ENCODE results near the gene OR6C2.
"Not testable (repeated sequence)": the region's sequence is repeated elsewhere in the genome, so short reads cannot be mapped to it uniquely, and the experiment has no call there.

Gene OR6C2

GRCh38 chr12:55443776-55444175 is at the start of gene OR6C2:
OR6C2 (plus strand) TSS chr12:55444076; CDS start chr12:55452214, 8,138 bp downstream.
- no peak for DNase-seq (ENCODE audit: low read depth)

DNA sequence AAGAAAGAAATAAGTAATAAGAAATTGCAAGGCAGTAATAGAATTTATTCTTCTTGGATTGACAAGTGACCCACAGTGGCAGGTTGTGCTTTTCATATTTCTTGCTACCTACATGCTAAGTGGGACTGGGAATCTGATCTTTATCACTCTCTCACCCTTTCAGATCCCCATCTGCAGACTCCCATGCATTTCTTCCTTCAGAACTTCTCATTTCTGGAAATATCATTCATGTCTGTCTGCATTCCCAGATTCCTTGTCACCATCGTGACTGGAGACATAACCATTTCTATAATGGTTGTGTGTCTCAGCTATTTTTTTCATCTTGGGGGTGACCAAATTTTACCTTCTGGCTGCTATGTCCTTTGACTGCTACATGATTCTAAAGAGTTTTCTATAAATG is 47.5 kb upstream of the OR6C2 start:
- DNase-seq (ENCODE audit: low read depth) = no peak

DNA sequence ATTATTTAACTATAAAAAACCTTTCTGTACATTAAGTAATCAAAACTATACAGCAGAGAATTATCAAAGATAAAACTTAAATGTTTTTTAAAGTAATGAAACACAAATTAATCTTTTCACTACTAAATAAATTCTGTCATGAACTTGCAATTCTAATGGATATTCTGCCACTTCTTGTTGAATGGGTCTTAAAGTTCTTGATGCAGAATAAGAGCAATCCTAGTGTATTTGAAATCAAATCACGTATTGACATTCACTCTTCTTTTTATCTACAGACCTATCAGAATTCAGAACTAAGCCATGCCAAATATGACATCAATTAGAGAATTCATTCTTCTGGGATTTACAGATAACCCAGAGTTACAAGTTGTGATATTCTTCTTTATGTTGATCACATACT is 43.6 kb upstream of the OR6C2 start, which contains the start of gene OR6C65:
TSS of gene OR6C65 (plus strand) at position 301 of the 400 bp plus-strand sequence. CDS start at position 301, 0 bp downstream.
- DNase-seq (ENCODE audit: low read depth) = no peak

DNA sequence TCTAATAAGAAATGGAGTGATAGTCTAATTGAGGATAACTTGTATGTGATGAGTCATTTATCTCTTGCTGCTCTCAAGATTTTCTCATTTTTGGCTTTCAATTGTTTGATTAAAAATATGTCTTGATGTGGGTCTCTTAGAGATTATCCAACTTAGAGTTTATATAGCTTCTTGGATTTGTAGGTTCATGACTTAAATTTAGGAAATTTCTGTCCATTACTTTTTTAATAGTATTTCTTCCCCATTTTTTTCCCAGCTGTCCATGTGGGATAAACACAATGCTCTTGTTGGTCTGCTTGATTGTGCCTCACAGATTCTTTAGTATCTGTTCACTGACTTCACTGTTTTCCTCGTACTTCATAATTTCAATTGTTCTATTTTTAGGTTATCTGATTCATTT is 36.0 kb upstream of the OR6C2 start:
- DNase-seq (ENCODE audit: low read depth) = no peak

DNA sequence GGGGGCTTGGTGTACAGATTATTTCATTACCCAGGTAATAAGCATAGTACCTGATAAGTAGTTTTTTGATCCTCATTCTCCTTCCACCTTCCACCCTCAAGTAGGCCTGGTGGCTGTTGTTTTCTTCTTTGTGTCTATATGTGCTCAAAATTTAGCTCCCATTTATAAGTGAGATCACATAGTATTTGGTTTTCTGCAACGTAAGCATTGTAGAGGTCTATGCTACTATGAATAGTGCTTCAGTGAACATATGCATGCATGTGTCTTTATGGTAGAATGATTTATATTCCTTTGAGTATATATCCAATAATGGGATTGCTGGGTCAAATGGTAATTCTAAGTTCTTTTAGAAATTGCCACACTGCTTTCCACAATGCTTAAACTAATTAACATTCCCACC is 34.7 kb upstream of the OR6C2 start:
- DNase-seq (ENCODE audit: low read depth) = not testable (repeated sequence)

DNA sequence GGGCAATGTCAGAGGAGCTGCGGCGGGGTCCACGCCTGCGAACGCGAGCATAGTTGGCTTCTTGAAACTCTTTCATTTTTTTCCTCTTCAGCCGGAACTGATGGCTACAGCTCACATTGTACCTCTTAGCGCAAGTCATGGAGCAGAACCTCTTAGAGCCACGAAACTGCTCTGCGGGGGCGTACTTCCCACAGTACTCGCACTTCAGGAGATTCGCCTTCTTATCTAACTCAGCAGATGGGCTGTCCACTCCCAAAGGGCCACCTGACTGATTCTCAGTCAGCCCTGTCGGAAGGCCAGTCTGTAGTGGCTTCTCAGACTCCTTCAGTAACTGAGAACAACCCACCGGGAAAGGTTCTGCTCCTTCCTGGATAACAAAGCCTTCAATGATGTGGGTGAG is 31.7 kb upstream of the OR6C2 start:
- not testable (repeated sequence) for DNase-seq (ENCODE audit: low read depth)

GRCh38 chr12:55413498-55414388 is 30.1 kb upstream of the OR6C2 start:
- DNase-seq (ENCODE audit: low read depth) = not testable (repeated sequence)

- not testable (repeated sequence) for DNase-seq (ENCODE audit: low read depth)
Observed at GRCh38 chr12:55414396-55414823, 29.5 kb upstream of the OR6C2 start.

GRCh38 chr12:55414889-55415288 is 29.0 kb upstream of the OR6C2 start:
- not testable (repeated sequence) for DNase-seq (ENCODE audit: low read depth)

DNA sequence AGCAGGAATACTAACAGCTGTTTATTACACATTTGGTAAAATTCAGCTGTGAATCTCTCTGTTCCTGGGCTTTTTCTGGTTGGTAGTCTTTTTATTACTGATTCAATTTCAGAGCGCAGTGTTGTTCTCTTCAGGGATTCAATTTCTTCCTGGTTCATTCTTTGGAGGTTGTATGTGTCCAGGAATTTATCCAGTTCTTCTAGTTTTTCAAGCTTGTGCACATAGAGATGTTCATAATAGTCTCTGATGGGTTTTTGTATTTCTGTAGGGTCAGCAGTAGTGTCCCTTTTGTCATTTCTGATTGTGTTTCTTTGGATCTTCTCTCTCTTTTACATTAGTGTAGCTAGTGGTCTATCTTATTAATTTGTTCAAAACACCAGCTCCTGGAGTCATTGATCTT is 26.9 kb upstream of the OR6C2 start:
- DNase-seq (ENCODE audit: low read depth) = no peak

DNA sequence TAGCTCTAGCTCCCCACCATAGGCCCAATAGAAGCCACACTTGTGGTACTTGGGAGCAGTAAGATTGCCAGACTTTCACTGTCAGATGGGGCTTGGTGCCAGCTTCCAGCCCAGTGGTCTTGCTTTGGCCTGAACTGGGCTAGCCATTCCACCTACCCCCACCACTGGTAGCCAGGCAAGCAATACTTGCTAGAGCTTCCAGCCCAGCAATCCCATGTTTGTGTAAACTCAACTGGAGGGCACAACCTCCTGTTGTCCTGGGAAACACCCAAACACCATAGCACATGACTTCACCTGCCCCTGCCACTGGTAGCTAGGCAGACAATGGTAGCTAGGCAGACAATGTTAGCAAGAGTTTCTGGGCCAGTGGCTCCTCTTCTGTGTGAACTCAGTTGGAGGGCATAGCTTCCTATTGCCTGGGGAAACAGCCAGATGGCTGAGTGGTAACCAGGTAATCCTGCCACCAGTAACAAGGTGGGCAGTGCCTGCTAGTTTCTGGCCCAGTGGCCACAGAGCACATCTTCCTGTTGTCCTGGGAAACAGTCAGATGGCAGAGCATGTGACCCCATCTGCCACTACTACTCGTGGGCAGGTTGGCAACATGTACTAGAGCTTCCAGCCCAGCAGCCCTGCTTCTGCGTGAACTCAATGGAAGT is 23.4 kb upstream of the OR6C2 start:
- no peak for DNase-seq (ENCODE audit: low read depth)

GRCh38 chr12:55425954-55426353 is 17.9 kb upstream of the OR6C2 start, which contains the start of gene OR6C76:
OR6C76 (plus strand) TSS chr12:55426254; CDS start chr12:55426254, 0 bp downstream.
- DNase-seq (ENCODE audit: low read depth) = no peak

DNA sequence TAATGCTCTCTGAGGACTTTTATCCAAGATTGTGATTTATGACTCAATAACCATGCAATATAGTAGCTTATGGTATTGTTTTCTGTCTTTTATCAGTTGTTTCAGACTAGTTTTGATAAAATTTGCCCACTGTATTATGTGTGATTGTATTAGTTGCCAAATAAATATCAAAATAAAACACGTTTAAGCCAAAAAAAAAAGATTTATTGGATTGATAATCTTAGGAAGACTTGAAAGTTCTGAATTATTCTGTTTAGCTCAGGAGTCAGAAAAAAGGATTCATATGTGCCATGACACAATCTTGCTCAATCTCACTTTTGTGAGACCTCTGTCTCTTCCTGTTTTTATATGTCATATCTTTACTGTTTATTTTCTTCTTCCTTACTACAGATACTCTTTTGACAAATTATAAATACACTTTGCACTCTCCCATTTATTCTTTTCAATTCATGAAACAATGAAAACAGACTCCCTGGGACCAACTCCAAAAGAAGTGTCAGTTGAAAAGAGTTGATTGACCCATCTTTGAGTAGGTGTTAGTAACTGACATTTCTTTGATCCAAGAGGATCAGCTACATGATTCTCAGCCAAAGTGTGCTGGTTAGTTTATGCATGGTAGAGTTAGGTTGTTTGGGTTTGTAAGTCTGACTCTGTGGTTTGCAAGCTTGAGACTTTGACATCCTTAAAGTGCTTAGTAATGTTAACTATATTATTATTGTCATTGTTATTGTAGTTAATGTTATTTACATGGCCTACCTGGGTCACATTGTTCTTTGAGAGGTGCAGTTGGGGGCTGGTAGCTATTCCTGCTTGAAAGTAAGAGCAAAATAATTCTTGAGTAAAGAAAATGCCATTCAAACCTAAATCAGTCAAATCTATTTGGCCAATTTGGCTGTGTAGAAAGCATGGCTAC is 15.3 kb upstream of the OR6C2 start:
- no peak for DNase-seq (ENCODE audit: low read depth)

DNA sequence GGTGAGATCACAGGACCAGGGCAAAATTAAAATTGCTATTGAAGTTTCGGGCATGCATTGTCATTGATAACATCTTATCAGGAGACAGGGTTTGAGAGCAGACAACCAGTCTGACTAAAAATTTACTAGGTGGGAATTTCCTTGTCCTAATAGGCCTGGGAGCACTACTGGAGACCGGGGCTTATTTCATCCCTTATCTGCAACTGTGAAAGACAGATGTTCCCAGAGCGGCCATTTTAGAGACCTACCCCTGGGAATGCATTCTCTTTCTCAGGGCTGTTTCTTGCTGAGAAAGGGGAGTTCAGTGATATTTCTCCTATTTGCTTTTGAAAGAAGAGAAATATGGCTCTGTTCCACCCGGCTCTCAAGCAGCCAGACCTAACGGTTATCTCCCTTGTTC is 2.6 kb upstream of the OR6C2 start:
- DNase-seq (ENCODE audit: low read depth) = not testable (repeated sequence)

- no peak for DNase-seq (ENCODE audit: low read depth)
Observed at GRCh38 chr12:55445357-55445756, 1.5 kb downstream of the OR6C2 start.

DNA sequence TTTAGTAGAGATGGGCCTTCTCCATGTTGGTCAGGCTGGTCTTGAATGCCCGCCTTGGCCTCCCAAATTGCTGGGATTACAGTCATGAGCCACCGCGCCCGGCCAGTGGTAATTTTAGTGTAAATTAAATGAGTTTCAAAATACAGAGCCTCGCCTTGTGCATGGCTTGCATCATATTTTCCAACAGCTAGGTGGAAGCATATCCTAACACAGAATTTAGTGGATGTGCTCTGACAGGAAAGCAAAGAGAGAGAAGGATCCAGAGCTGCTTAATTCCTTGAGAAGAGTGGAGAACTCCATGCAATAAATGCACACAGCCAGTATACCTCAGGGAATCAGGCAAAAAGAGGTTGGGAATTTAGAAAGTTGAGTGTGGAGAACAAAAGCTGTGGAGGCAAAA is 2.5 kb downstream of the OR6C2 start:
- no peak for DNase-seq (ENCODE audit: low read depth)

GRCh38 chr12:55448825-55449224 is 4.9 kb downstream of the OR6C2 start:
- DNase-seq (ENCODE audit: low read depth) = no peak

DNA sequence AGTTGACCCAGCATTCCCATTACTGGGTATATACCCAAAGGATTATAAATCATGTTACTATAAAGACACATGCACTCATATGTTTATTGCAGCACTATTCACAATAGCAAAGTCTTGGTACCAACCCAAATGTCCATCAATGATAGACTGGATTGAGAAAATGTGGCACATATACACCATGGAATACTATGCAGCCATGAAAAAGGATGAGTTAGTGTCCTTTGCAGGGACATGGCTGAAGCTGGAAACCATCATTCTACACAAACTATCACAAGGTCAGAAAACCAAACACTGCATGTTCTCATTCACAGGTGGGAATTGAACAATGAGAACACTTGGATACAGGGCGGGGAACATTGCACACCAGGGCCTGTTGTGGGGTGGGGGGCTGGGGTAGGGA is 21.1 kb downstream of the OR6C2 start:
- not testable (repeated sequence) for DNase-seq (ENCODE audit: low read depth)

- DNase-seq (ENCODE audit: low read depth) = no peak
Observed at GRCh38 chr12:55467836-55468235, 24.0 kb downstream of the OR6C2 start.

DNA sequence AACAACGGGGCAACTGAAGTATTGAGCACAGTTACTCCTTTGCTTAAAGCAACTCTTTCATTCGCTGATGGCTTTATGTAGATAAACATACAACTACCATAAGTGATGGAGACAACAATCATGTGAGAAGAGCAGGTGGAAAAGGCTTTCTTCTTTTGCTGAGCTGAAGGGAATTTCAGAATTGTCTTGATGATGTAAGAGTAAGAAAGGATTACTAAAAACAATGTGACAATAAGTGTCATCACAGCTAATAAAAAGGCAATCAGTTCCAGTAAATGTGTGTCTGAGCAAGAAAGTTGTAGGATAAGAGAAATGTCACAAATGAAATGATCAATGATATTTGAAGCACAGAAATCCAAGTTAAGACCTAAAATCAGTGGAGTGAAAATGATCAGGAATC is 25.4 kb downstream of the OR6C2 start:
- DNase-seq (ENCODE audit: low read depth) = no peak

GRCh38 chr12:55470088-55470829 is 26.4 kb downstream of the OR6C2 start, which contains the start of gene OR6C70:
OR6C70 (minus strand) TSS chr12:55470138; CDS start chr12:55470138, 0 bp downstream.
- DNase-seq (ENCODE audit: low read depth) = no peak
